Body of pancreas (tissue), 4 donors: Measurements from ENCODE around the gene CEMIP2. TPM values are rescaled to one million over a fixed set of nuclear protein-coding genes. Genes with fewer than 3 reads are reported as not detected.

Experiments
- ATAC-seq: fragments of 150-250 bp; one replicate; pipeline ENCODE4 v1.9.1; 2016
- DNase-seq, 4 donors: peaks; one replicate each; pipeline ENCODE4 v3.0.0-alpha.2; 2019
- H3K27ac ChIP-seq, 4 donors: fragments of 200-600 bp; sonication (generic); 1 replicate in 3 of 4; 2 replicates in 1 of 4; pipeline versions ENCODE4 v1.5.1 to v1.6.1; 2016 to 2019; ENCODE audit warnings: mild to moderate bottlenecking in 1 of 4, mixed read lengths in 1 of 4, moderate library complexity in 1 of 4
- H3K27me3 ChIP-seq, 2 donors: fragments of 200-600 bp; sonication (generic); one replicate each; pipeline ENCODE4 v1.6.0; 2016; ENCODE audit warnings: mild to moderate bottlenecking in 1 of 2
- H3K36me3 ChIP-seq, 2 donors: fragments of 200-600 bp; sonication (generic); replicated peaks in 1 of 2; 2 replicates each; pipeline ENCODE4 v1.5.1; 2016; ENCODE audit warnings: low read depth in 2 of 2; ENCODE audit not compliant: insufficient read depth in 1 of 2
- H3K4me1 ChIP-seq: fragments of 200-600 bp; sonication (generic); one replicate; pipeline ENCODE4 v1.6.0; 2016
- H3K4me3 ChIP-seq, 2 donors: fragments of 200-600 bp; sonication (generic); 1 replicate in 1 of 2; 2 replicates in 1 of 2; pipeline ENCODE4 v1.5.1; 2016 to 2019
- H3K9me3 ChIP-seq, 3 donors: fragments of 200-600 bp; sonication (generic); 1 replicate in 2 of 3; 2 replicates in 1 of 3; pipeline ENCODE4 v1.5.1; 2016
- CTCF ChIP-seq, 7 experiments: fragments of 450-650 bp in 4 of 7; fragments of 200-600 bp in 3 of 7; sonication (generic) in 3 of 7; IDR thresholded peaks; one replicate each; pipeline ENCODE4 v1.5.1; 2016 to 2019; ENCODE audit warnings: antibody characterized with exemption in 7 of 7
- POLR2A ChIP-seq, 3 donors: fragments of 450-650 bp; IDR thresholded peaks; one replicate each; pipeline ENCODE4 v1.6.1; 2016; ENCODE audit warnings: antibody characterized with exemption in 3 of 3, mild to moderate bottlenecking in 2 of 3
- WGBS, 2 donors: methylation state at CpG; one replicate each; pipeline ENCODE4 v1.1.5; 2017; 5-methylcytosine and 5-hydroxymethylcytosine counted together
- intact Hi-C: fragments of 100-400 bp; cut with DNase I; formaldehyde crosslinking; loops from one replicate; pipeline ENCODE4 v1.15.1; 2023
- total RNA-seq, 2 donors: library from RNA; depleted of rRNA; stranded (reverse); fragments of >200 nt; gene quantifications; one replicate each; pipeline ENCODE4 v1.1.0, GENCODE V29; 2016

CEMIP2 gene
- total RNA-seq, 2 donors from 2014 or later: 28.3 to 33.0 TPM

GRCh38 chr9:71793386-71794105, 25.2 kb upstream of the CEMIP2 start:
- Histone ChIP-seq H3K27ac (peak overlapping the region in 3 of 4 donors; percentile 32 to 67 (median 40)), H3K36me3 (no peaks in the 10 kb centered on the region), H3K4me1 (peaks cover 10% of the 10 kb centered on the region), H3K27me3 (no peaks in the 10 kb centered on the region), H3K4me3 (no peak overlapping the region), H3K9me3 (no peaks in the 10 kb centered on the region)
- TF ChIP-seq POLR2A (IDR thresholded peaks at IDR 0.05): no peak
- TF ChIP-seq CTCF (IDR thresholded peaks at IDR 0.05): no peak
- intact Hi-C loops: no loop called here
- WGBS, 2 donors: 66 to 72% methylated on average over 2 of the region's 2 CpGs
- no peak for DNase-seq
- ATAC-seq: peak; percentile 63

- intact Hi-C loops: no loop called here
- Histone ChIP-seq H3K4me1 (peaks cover 10% of the 10 kb centered on the region), H3K36me3 (no peaks in the 10 kb centered on the region), H3K4me3 (no peak overlapping the region), H3K27ac (no peak overlapping the region), H3K9me3 (no peaks in the 10 kb centered on the region), H3K27me3 (no peaks in the 10 kb centered on the region)
- DNase-seq (no peak), ATAC-seq (no peak)
- 86 to 89% methylated on average over 4 of the region's 4 CpGs for WGBS, 2 donors
- TF ChIP-seq CTCF (IDR thresholded peaks at IDR 0.05) (no peak), POLR2A (IDR thresholded peaks at IDR 0.05) (no peak)
These were observed 23.6 kb upstream of the CEMIP2 start for GRCh38 chr9:71791875-71792274.

GRCh38 chr9:71790296-71790695, 22.0 kb upstream of the CEMIP2 start:
- no peaks in the 10 kb centered on the region for H3K36me3 ChIP-seq
- H3K4me1 ChIP-seq: peaks cover 10% of the 10 kb centered on the region
- ATAC-seq (no peak), DNase-seq (no peak)
- H3K27me3 ChIP-seq: no peaks in the 10 kb centered on the region
- no peaks in the 10 kb centered on the region for H3K9me3 ChIP-seq
- H3K27ac ChIP-seq: no peak overlapping the region
- TF ChIP-seq POLR2A (IDR thresholded peaks at IDR 0.05) (no peak), CTCF (IDR thresholded peaks at IDR 0.05) (no peak)
- H3K4me3 ChIP-seq: no peak overlapping the region
- WGBS, 2 donors: 75 to 92% methylated on average over 1 of the region's 1 CpG
- intact Hi-C loops: no loop called here

GRCh38 chr9:71783120-71783523, 14.8 kb upstream of the CEMIP2 start:
- no peaks in the 10 kb centered on the region for H3K36me3 ChIP-seq
- intact Hi-C loops: no loop called here
- ATAC-seq: peak; percentile 33
- no peak overlapping the region for H3K4me3 ChIP-seq
- H3K27ac ChIP-seq: no peak overlapping the region
- no peaks in the 10 kb centered on the region for H3K27me3 ChIP-seq
- DNase-seq: peak in 2 of 4 donors; percentile 29 to 39
- WGBS, 2 donors: 48 to 53% methylated on average over 9 of the region's 9 CpGs
- no peaks in the 10 kb centered on the region for H3K9me3 ChIP-seq
- TF ChIP-seq CTCF (IDR thresholded peaks at IDR 0.05): no peak
- no peak for TF ChIP-seq POLR2A (IDR thresholded peaks at IDR 0.05)
- no peaks in the 10 kb centered on the region for H3K4me1 ChIP-seq

- no peaks in the 10 kb centered on the region for H3K27me3 ChIP-seq
- no peaks in the 10 kb centered on the region for H3K36me3 ChIP-seq
- TF ChIP-seq POLR2A (IDR thresholded peaks at IDR 0.05) (no peak), CTCF (IDR thresholded peaks at IDR 0.05) (no peak)
- ATAC-seq (no peak), DNase-seq (no peak)
- no peaks in the 10 kb centered on the region for H3K4me1 ChIP-seq
- no peak overlapping the region for H3K4me3 ChIP-seq
- H3K27ac ChIP-seq: no peak overlapping the region
- no peaks in the 10 kb centered on the region for H3K9me3 ChIP-seq
- intact Hi-C loops: no loop called here
These were observed 13.1 kb upstream of the CEMIP2 start for GRCh38 chr9:71781391-71781790.
